KBM-7 (cell line): ENCODE results near the gene SYNE3.
A peak's percentile ranks its signal among the peaks of the same experiment; 100 is the strongest.

Source experiments
- DNase-seq: peaks from one replicate; pipeline ENCODE4 v3.0.0-alpha.2; 2015
- in situ Hi-C: fragments of 300-500 bp; cut with MboI; formaldehyde crosslinking; loops from 2 replicates; pipeline ENCODE4 v1.14.3; 2020; ENCODE audit warnings: low sequenced_read_pairs, low pct_unique_long_range_greater_than_20kb, mixed read lengths

Gene SYNE3, protein sequence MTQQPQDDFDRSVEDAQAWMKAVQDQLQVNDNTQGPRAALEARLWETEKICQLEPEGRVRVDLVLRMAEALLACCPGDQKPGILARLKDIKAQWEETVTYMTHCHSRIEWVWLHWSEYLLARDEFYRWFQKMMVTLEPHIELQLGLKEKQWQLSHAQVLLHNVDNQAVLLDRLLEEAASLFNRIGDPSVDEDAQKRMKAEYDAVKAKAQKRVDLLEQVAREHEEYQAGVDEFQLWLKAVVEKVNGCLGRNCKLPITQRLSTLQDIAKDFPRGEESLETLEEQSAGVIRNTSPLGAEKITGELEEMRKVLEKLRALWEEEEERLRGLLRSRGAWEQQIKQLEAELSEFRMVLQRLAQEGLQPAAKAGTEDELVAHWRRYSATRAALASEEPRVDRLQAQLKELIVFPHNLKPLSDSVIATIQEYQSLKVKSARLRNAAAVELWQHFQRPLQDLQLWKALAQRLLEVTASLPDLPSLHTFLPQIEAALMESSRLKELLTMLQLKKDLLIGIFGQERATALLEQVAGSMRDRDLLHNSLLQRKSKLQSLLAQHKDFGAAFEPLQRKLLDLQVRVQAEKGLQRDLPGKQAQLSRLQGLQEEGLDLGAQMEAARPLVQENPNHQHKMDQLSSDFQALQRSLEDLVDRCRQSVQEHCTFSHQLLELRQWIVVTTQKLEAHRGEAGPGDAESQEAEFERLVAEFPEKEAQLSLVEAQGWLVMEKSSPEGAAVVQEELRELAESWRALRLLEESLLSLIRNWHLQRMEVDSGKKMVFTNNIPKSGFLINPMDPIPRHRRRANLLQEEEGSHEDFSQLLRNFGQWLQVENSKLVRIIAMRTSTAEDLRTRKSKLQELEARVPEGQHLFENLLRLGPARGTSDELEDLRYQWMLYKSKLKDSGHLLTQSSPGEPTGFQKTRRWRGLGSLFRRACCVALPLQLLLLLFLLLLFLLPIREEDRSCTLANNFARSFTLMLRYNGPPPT

GRCh38 chr14:95516554-95517181 is at the start of gene SYNE3:
Gene SYNE3, minus strand, starts transcription at chr14:95516650. Its CDS starts 40,829 bp downstream, at chr14:95475821.
- in situ Hi-C loops: no loop called here
- no peak for DNase-seq

GRCh38 chr14:95564060-95564459 is 47.6 kb upstream of the SYNE3 start:
- no peak for DNase-seq
- in situ Hi-C loops: no loop called here

DNA sequence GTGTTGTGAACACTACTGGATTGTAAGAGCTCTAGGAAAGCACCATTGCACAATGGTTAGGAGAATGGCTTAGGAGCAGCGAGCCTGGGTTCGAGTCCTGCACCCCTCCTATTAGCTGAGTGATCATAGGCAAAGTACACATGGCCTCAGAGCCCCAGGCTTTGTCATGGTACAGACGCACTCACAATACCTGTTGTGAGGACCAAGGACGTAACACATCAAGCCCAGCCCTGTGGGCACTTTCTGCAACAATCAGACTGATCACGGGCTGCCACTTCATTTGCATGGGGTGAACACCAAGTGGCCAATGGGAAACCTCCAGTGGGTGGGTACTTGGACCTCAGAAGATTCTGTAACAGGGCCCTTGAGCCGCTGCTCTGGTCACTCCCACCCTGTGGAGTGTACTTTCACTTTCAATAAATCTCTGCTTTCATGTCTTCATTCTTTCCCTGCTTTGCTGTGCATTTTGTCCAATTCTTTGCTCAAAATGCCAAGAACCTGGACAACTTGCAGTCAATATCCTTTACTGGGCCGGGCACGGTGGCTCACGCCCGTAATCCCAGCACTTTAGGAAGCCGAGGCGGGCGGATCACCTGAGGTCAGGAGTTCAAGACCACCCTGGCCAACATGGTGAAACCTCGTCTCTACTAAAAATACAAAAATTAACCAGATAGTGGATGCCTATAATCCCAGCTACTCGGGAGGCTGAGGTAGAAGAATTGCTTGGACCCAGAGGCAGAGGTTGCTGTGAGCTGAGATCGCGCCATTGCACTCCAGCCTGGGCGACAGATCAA is 46.6 kb upstream of the SYNE3 start:
- in situ Hi-C loops: no loop called here
- no peak for DNase-seq

- DNase-seq: peak; percentile 88
- in situ Hi-C loops: no loop called here
These were observed 44.6 kb upstream of the SYNE3 start for GRCh38 chr14:95561001-95561412.

DNA sequence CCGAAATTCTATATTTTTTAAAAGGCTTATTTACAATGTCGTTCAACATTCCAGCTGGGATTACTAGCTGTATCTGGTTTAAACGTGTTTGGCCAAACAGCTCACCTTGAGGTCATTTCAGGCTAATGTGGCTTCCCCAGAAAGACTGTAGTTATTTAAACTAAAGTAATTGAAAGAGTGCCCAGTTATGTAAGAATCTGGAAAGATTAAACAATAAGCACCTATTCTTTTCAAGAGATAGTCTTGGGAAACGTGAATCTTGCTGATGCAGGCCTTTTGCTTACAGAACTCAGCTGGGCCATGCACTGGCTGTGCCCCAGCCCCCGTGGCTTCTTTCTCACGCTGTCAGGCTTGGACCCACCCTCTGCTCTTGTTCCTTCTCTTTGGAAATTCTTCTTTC is 42.8 kb upstream of the SYNE3 start:
- no peak for DNase-seq
- in situ Hi-C loops: no loop called here

GRCh38 chr14:95557832-95558231 is 41.4 kb upstream of the SYNE3 start:
- DNase-seq: no peak
- in situ Hi-C loops: no loop called here

- no peak for DNase-seq
- in situ Hi-C loops: no loop called here
These were observed 40.8 kb upstream of the SYNE3 start for GRCh38 chr14:95557291-95557690.

DNA sequence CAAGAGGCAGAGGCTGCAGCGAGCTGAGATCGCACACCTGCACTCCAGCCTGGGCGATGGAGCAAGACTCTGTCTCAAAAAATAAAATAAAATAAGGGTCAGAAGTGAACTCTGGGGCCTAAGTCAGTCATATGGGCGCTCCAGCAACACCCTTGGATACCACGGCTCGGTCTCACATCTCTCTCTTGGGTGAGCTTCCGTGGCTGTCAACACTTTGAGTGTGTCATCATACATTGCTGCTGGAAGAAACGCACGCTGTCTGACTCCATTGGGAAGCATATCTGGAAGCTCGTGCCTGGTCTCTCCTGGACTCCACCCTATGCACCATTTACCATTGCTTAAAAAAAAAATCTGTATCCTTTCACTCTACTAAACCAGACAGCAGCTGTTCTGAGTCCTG is 38.6 kb upstream of the SYNE3 start:
- no peak for DNase-seq
- in situ Hi-C loops: no loop called here

GRCh38 chr14:95553141-95553540 is 36.7 kb upstream of the SYNE3 start:
- DNase-seq: no peak
- in situ Hi-C loops: no loop called here

DNA sequence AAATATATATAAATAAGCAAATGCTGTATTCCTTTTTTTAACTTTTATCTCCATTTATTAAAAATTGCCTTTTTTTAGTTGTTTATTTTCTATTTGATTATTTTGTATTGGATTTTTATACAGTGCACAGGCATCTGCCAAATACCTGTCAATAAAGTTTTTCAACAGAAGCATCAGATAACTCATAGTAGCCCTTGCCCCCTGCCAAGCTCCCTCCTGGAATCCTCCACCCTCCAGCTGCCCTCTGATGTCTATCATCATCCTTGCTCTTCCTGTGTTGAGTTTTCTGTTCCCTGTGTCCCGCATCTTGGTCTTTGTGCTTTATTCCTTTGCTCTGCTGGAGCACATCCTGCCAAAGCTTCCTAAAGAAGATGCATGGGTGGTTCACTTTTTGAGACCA is 35.0 kb upstream of the SYNE3 start:
- no peak for DNase-seq
- in situ Hi-C loops: no loop called here

GRCh38 chr14:95549656-95550585 is 33.5 kb upstream of the SYNE3 start:
- no peak for DNase-seq
- in situ Hi-C loops: no loop called here

- in situ Hi-C loops: no loop called here
- DNase-seq: no peak
These were observed 32.0 kb upstream of the SYNE3 start for GRCh38 chr14:95548328-95548929.

DNA sequence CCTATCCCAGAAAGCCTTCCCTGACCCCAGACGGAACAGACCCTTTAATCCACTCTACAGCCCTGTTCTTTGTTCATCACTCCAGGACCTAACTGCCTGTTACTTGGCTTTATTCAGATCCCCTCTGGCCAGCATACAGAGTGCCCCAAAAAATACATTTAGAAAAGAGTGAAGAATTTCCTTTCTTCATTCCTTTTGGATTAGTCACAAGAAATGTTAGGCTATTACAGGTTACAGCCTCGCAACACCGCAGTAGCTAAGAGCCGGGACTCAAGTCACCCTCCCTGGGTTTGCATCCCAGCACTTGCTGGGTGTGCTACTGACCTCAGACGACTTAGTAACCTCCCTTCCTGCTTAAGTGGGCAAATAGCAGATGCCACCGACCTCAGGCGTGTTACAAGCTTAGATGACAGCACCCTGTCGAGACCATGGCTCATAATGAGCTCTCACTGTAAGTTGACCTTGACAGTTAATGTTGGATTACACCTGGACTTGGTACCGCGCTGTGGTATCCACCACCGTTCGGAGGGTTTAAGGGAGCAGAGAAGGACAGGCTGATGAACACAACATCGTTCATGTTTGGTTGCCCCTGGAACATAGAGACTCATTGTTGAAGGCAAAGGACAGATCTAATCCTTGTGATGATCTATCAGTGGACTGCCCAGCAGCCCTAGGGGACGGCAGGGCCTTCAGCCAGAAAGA is 31.3 kb upstream of the SYNE3 start:
- in situ Hi-C loops: no loop called here
- no peak for DNase-seq

DNA sequence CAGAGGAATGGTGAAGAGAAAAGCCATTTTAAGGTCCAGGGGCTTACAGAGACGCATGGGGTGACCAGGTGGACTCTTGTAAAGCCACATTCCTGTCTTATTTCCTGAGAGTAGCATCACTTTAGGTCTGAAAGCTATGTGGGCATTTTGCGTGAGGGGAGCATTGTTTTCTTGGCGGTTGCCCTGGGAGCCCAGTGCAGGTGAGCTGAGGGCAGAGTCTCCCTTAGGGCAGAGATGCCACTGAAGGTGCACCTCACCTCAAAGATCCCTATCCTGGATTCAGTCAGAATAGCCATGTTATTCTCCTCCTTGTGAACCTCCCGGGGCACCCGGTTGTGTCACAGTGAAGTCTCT is 30.8 kb upstream of the SYNE3 start:
- DNase-seq: no peak
- in situ Hi-C loops: no loop called here

DNA sequence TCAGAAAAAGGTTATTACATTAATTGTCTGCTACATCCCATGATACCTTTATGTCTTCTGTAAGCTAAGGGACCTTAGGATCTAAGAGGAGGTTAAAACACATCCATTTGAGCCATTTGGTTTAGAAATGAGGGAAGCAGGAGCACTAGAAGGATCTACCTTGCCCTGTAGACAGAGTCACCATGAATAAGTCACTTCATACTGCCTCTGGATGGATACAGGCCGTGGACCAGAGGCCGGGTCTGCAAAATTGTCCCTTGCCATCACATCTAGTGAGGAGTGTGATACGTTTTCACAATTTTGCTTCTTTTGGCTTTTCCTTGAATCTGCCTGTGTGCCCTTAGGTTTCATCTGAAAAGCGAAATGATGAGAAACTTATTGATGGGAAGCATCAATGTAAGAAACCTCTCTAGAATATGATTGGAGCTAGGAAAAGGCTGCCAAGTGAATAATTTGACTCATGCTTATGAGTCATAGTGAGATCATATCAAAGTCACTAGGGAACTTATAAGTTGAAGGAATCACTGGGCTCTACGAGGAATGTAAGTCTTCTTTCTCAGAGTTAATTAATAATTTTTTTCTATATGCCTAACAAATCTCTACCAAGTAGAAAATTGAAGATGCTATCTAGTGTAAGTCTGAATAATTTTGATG is 29.2 kb upstream of the SYNE3 start:
- in situ Hi-C loops: no loop called here
- DNase-seq: no peak

DNA sequence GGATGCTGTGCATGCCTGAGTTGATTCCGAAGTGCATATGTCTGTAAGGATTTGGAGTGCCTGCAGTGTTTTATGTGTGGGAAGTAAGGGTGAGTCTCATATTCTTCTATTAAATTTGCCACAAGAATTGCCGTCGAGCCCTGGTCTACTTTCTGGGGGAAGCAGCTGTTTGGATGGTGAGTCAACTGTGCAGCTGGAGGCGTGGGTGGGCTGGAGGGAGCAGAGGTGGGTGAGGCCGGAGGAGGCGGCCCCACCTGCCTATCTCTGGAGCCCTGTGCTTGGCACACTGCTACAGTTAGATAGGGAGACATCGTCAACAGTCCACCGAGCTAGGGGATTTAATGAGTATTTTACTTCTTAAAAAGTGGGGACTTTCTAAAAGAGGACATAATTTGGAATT is 28.1 kb upstream of the SYNE3 start:
- DNase-seq: no peak
- in situ Hi-C loops: no loop called here

DNA sequence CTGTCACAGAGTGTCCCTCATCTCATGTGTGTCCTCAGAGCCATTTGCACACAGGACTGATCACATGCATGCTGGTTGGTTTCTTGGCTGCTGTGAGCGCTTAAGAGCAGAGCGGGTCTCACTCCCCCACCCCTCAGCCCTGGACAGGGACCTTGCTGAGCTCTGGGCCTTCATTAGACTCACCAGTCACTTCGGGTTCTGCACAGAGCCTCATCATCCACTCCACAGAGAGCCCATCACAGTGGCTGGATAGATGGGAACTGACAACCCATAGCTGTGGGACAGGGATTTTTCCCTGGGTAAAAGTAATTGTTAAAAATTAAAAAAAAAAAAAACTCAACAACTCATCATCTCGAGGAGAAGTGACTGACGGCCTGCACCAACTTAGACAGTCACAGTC is 26.6 kb upstream of the SYNE3 start:
- DNase-seq: no peak
- in situ Hi-C loops: no loop called here
